GM19468 (cell line): ENCODE results near the gene MRPS7.
"Not testable (repeated sequence)": the region's sequence is repeated elsewhere in the genome, so short reads cannot be mapped to it uniquely, and the experiment has no call there.

Experiments
- ATAC-seq: cut with Tn5 transposase; IDR thresholded peaks from one replicate; pipeline ENCODE4 v1.9.1; 2021; ENCODE audit warnings: mild to moderate bottlenecking, moderate library complexity, moderate number of reproducible peaks; ENCODE audit not compliant: unreplicated experiment; ENCODE audit errors: extremely low read depth

MRPS7 gene

DNA sequence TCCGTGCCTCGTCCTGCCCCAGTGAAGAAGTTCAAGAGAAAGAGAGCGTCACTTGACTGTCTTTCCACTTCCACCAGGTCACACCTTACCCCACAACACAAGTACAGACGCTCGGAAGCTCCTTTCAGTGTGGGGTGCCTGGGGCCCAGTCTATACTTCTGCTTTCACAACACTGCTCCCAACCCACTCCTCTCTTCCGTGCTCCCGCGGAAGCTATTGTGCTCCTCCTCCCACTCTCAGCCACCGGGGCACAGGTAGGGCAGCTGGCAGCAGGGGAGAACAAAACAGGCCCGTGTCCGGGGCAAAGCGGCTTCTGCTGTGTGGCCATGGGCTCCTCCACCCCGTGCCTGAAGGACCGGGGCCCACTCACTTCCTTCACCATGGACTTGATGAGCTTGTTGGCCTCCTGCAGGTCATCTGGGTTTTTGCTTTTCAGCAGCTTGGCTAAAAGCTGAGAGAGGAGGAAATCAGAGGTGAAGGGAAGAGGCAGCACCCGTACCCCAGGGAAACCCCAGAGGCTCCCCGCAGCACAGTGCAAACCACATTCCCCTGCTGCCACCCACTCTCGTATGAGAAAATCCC is 19.1 kb upstream of the MRPS7 start:
- ATAC-seq: no peak

DNA sequence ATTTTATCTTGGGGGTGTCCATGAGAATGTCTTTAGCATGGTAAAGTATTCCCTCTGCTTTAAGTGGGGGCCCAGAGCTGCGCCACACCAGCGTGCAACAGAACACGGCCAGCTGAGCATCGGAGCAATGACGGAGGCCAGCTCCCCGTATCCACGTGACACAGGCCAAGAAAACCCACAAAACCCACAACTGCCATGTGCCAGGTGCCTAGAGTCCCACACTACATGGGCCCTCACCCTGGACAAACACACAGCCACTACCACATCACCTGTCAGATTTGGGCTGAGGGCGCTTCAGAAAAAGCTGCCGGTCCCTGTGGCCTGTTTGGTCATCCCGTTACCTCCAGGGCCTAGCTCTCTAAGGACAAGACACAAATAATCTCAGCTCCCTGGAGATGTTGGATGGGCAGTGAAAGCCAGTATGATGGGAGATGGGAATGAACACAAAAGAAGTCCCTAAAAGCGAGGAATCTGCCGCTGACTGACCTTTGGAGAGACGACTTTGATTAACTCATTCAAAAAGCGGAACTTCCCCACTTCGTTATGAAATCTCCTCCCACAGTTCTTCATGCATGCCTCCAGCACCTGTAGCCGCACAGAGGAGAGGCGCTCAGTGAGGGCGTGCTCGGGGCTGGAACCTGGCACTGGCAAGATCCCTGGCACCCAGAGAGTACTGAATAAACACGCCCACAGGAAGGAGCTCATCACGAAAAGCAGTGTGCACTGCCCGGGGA is 17.4 kb upstream of the MRPS7 start:
- no peak for ATAC-seq

DNA sequence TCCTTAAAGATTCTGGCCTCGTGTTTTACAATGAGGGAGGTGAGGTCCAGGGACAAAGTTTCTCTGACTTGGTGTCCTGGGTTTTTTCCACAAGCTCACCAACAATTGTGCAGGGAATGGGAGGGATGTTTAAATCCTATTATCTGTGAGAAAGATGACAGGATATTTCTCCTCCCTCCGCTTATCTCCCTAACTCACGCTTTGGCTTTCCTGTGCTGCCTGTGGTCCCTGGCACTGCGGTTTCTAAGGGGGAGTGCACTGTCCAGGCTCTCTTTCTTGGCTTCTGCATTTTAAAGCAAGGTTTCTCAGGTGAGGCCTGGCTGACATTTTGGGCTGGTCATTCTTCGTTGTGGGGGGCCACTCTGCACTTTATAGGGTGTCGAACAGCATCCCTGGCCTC is 16.7 kb upstream of the MRPS7 start:
- ATAC-seq: no peak

DNA sequence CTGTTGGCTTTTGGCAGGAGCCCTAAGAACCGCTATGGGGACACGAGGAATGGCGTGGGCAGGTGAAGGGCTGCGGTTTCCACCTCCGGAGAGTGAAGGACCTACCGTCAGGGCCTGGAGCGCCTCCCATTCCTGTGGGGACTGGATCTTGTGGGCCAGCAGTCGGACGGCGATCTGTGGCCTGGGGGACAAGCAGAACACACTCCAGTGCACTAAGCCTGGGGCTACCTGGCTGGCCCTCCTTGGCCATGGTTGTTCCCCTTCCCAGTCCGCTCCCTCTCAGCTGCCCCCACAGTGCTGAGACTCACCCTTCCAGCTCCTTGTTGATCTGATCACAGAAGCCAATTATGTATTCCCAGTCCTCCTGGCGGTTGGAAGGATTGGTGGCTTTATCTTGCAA is 15.3 kb upstream of the MRPS7 start:
- no peak for ATAC-seq

DNA sequence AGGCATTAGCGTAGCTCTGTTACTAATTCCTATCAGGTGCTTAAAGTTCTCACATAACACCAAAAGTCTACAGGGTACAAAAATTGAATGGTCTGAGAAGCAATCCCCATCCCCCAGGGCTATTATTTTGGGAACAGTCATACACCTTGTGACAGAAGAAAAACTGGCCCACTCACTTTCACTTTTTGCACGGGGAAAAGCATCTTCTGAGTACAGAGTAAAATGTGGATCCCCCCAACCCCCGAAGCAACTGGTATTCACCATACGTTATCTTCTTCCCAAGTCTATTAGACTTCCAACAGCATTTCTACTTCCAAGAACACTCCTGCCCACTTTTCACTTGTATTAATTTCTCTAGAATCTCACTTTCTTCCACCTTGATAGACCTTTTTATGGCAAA is 12.1 kb upstream of the MRPS7 start:
- ATAC-seq: no peak

DNA sequence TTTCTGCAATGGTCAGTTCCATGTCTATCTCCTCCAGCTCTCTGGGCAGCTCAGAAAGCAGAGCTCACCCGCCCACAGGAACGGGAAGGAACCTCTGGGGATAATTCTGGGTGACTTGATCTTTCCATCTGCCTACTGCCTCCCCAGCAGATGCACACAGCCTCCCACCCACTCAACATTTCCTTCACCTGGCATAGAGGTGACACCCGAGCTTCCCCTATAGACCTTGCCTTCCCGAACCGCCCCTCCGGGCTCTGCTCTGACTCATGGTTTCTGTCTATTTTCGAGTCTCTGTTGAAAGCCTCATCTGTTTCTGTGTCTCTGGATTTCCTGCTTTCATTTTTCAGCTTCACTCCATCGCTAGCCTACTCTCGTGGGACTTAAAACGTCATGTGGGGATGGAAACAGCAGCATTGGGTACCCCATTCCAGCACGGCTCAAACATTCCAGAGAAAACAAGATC is 11.6 kb upstream of the MRPS7 start:
- peak; percentile 68 for ATAC-seq

DNA sequence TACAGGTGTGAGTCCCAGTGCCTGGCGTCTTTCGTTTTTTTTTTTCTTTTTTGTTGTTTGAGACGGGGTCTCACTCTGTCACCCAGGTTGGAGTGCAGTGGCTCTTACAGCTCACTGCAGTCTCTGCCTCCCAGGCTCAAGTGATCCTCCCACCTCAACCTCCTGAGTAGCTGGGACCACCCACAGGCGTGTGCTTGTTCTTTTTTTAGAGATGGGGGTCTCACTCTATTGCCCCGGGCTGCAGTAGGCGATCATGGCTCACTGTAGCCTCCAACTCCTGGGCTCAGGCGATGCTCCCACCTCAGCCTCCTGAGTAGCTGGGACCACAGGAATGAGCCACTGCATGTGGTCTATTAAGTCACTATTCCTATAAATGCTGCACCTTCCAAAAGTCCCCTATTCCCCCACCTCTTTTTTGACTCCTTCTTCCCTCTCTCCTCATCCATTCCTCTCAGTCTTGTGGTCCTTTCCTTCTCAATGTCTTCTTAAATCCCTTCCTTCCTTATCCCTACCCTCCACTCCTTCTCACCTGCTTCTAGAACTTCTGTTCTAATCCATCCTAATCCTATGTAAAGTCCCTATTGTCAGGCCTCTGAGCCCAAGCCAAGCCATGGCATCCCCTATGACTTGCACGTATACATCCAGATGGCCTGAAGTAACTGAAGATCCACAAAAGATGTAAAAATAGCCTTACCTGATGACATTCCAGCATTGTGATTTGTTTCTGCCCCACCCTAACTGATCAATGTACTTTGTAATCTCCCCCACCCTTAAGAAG is 9.5 kb upstream of the MRPS7 start:
- no peak for ATAC-seq

DNA sequence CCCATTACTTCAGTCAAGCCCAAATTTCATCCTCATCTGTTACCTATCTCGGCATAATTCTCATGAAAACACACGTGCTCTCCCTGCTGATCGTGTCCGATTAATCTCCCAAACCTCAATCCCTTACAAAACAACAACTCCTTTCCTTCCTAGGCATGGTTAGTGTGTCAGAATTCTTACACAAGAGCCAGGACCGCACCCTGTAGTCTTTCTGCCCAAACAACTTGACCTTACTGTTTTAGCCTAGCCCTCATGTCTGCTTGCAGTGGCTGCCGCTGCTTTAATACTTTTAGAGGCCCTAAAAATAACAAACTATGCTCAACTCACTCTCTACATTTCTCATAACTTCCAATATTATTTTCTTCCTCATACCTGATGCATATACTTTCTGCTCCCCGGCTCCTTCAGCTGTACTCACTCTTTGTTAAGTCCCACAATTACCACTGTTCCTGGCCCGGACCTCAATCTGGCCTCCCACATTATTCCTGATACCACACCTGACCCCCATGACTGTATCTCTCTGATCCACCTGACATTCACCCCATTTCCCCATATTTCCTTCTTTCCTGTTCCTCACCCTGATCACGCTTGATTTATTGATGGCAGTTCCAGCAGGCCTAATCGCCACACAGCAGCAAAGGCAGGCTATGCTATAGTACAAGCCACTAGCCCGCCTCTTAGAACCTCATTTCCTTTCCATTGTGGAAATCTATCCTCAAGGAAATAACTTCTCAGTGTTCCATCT is 5.6 kb upstream of the MRPS7 start:
- ATAC-seq: not testable (repeated sequence)

DNA sequence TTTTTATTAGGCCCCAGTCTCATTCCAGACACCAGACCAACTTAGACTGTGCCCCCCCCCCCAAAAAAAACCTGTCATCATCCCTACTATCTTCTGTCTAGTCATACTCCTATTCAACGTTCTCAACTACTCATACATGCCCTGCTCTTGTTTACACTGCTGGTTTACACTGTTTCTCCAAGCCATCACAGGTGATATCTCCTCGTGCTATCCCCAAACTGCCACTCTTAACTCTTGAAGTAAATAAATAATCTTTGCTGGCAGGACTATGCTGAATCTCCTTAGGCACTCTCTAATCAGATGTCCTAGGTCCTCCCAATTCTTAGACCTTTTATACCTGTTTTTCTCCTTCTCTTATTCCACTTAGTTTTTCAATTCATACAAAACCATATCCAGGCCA is 4.5 kb upstream of the MRPS7 start:
- not testable (repeated sequence) for ATAC-seq

DNA sequence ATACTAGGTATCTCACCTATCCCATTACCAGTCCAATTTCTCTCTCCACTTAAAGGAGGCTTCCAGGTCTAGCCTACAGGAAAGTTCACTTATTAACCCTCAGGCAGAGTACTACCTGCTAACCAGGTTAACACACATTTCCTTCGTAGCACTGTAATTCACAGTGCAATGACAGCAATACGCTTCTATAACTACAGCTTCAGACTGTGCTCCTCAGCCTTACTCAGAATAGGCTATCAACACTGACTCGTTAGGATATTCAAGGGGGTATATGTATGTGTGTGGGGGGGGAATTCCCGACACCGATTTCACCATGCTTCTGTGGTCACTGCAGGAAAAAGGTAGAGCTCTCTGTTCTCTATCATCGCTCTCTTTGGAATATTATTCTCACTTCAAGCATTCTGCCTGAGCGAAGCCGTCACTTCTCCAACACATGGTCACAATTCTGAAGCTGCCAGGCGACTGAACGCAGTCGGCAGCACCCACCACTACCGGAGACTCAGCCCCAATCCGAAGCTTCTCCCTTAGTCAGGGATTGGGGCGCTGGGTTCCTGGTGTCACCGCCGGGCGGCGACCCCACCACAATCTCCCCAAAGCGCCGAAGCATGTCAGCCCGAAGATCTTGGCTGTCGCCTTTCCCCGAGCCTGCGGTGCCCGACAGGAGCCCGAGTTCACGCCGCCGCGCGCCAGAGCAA is 891 bp upstream of the MRPS7 start:
- no peak for ATAC-seq

DNA sequence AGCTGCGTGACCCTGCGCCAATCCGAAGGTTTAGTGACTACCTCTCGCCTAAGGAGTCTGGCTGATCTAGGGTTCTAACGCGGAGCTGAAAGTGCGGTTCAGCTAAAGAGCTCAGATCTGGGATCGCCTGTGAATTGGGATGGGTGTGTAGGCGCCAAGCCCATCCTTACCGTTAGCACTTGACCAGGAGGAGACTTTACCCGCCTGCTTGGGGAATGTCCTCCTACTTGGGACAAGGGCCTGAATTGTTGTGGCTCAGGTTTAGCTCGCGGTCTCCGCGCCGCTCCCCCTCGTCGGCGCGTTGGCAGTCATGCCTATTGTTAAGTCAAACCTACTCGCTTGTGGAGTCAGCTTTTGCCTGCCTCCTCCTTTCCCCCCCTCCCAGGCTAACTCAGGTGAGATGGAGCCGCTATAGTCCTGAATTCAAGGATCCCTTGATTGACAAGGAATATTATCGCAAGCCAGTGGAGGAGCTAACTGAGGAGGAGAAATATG is 480 bp downstream of the MRPS7 start:
- ATAC-seq: no peak

DNA sequence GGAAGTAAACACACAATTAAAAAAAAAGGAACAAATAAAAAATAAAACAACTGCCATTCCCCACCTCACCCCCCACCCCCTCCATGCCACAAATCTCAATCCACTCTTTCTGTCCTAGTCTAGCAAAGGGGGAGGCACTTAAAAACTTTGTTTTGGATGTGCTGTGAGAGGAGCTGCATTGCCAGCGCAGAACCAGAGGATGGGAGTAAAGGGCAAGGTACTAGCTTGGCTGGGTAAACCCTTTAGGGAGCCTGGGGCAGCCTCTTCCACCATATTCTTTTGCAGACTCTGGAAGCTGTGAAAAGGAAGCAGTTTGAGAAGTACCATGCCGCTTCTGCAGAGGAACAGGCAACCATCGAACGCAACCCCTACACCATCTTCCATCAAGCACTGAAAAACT is 1.4 kb downstream of the MRPS7 start:
- ATAC-seq: no peak

DNA sequence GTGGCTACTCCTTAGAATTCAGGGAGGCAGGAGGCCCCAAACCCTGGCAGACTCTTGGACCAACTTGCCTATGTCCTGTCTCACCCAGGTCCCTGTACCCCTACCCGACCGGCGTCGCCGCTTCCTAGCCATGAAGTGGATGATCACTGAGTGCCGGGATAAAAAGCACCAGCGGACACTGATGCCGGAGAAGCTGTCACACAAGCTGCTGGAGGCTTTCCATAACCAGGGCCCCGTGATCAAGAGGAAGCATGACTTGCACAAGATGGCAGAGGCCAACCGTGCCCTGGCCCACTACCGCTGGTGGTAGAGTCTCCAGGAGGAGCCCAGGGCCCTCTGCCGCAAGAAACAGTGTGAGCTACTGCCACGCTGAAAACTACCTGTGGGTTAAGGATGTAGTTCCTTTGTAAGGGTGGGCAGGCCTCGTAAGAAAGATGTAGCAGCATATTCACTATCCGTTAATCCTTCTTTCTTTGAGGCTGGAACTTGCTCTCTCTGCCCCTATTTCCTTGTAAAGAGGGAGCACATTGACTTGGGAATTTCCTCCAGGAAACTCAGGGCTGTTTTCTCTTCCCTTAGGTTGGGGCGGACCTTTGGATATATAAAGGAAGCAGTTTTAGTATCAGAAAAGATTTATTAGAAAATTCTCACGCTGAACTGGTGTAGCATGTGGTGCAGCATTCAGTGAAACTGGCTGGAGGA is 4.1 kb downstream of the MRPS7 start:
- ATAC-seq: no peak

DNA sequence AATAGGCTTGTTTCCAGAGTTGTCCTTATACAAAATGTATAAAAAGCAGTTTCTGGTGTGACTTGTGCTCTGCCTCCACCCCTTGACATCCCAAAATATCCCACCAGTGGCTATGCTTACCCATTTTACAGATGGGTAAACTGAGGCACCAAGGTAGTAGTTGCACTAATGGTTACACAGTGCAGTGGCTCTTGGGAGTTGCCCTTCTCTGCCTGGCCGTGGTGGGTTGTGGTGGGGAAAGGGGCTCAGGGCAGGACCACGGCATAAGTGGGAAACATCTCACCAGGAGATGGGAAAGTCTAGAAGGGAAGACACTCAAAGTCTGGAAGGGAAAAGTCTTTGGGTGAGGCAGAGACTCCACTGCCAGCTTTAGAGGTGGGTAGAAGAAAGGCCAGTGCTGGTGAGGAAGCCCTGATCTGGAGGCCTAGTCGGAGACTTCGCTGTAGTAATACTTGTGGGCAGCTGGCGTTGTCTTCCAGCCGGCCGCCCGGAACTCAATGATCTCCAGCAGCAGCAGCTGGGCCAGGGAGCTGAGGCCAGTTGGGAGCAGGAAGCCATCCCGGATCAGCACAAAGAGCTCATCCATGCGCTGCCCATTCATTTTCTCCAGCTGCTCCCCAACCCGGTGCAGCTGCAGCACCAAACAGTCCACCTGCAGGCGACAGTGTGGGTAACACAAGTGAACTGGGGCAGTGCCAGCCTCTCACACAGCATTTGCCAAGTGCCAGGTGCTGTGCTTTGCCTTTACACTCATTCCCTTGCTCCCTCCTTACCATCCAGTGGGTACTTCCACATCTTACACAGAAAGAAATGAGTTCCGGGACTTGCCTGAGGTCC is 4.9 kb downstream of the MRPS7 start:
- ATAC-seq: no peak

DNA sequence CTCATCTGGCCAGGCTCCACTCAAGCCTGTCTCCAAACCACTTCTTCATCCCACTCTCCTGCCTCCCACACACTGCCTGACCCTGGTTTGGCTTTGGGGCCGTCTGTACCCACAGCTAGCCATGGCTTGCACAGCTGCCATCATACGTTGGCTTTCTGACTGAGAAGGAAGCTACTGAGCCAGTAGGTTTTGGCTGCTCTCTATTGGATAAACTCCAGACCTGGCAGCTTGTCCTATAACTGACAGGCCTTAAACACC is 5.4 kb downstream of the MRPS7 start:
- ATAC-seq: no peak

DNA sequence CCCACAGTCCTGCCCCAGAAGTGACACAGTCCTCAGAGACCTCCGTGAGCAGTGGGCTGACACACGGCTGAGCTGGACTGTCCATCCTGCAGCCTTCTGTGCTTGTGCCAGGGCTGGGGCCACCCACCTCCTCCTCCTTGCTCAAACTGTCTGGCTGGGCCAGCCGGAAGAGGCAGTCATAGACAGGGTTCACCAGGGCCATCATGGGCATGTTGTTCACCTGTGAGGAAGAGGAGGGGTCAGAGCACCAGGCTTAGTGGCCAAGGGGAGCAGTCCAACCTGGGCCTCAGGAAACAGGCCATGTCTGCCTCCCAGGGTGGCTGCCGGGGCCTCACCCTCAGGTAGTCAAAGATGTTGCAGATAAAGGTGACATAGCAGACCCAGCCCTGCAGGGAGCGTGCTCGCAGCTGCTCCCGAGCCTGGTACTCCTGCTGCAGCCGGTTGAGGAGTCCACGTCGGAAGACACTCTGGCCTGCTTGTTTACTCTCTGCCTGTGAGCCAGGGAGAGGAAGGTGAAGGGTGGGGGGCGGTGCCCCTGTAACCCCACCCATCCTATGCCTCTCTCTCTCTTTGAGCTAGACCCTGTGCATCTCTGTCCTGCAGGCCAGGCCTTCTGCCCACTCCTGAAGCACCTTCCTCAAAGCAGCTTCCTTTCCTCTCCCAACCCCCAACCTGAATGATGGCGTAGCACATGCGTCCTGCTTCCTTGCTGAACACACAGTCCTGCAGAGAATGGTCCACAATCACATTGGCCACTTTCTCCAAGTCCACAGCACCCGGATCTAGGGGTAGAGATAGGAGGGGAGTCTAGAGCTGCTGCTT is 5.9 kb downstream of the MRPS7 start:
- no peak for ATAC-seq

DNA sequence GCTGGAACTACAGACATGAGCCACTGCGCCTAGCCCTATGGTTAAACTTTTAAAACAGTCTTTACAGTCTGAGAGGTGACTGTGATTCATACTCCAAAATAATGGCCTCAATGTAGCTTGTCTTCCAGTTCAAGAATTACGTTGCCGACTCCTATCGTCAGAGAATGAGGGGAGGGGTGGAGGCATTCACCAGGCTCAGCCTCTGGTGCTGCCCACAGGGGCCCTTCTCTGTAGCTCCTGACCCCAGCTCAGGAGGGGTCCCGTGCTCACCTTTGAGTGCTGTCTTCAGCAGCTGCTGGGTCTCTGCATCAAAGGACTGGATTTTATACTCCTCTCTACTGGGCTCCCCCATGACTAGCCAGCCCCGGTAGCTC is 8.2 kb downstream of the MRPS7 start:
- ATAC-seq: no peak
